GM19372 (cell line): ENCODE results near the gene PLPP4.

Source experiments
- ATAC-seq: cut with Tn5 transposase; IDR thresholded peaks from one replicate; pipeline ENCODE4 v1.9.1; 2021; ENCODE audit warnings: mild to moderate bottlenecking, low read depth, moderate library complexity; ENCODE audit not compliant: unreplicated experiment

Gene PLPP4

GRCh38 chr10:120455606-120456005, 1.4 kb upstream of the PLPP4 start:
- no peak for ATAC-seq

GRCh38 chr10:120456143-120456625, 843 bp upstream of the PLPP4 start:
- ATAC-seq: no peak

DNA sequence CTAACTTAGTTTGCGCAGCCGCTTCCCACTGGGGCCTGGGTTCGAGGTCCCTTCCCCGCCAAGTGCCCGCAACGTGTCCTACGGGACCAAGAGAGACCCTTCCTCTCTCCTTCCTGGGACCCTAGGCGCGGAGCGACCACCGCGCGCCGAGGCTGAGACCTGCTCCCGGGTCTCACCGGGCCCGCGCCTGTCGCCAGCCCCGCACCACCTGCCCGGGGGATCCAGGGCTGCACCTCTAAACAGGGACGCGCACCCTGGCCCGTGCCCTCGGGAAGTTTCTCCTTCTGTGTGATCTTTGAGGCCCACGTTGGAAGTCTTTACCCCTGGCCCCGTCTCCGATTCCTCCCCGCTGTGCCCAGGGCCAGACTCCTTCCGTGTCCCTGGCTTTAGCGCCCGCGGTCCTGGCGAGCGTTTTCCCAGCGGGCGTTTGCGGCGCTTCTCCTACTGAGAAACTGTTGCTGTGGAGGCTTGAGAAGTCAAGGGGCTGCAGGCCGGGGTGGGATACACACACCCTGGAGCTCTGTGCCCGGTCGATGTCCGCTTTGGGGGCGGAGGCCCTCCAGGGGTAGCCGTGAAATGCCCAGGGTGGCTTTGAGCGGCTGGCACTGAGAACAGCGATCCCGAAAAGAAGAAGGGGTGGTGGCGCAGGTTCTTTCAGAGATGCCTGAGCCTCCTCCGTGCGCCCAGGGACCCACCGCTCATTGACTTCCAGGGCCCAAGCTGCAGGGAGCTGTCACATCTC, 575 bp downstream of the PLPP4 start:
- ATAC-seq: no peak

DNA sequence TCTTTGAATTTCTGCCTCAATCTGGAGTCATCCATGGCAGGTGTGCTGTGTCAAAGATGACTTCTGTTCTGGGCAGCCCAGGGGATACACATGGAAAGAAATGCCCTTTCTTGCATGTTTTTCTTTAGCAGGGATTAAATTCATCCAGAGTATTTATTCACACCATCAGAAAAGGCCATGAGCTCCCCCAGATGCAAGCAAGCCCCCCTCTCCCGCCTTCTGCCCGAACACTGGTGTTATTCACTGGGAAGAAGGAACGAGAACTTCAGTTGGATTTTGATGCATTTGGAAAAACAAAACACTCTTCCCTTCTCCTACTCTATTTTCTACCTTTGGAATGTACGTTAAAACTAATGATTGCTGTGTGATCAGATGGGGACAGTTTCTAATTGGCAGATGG, 1.4 kb downstream of the PLPP4 start:
- no peak for ATAC-seq

DNA sequence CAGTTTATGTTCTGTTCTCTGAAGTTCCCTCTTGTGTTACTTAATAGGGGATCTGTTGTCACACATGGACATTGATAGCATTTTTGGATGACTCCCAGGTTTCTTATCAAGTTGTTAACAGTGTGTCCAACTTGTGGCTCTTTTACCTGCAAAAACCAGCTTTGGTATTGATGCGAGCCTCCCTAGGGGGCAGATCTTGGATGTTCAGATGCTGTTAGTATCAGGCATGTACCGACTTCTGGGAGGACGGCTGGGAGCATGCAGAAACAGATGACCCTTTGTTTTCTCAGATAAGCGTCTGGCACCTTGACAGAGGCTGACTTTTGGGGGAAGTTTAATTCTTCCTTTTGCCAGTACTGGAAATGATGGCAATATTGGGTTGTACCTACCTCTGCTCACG, 2.2 kb downstream of the PLPP4 start:
- ATAC-seq: no peak

DNA sequence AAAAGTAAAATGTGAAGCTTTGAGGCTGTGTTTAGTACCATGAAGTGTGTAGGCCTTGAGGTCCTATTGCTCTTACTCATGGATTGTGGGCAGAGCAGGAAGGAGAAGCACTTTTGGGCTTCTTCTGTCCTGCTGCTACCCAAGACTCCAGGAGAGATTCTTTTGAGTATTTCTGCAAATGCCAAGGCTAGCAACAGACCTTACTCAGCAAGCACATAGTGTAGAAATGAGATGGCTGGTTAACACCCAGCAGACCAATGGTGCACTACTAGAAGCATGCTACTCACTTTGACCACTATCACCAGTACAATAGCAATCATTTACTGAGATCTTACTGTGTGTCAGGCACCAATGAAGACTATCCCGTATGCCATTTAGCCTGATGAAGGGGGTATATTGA, 3.2 kb downstream of the PLPP4 start:
- ATAC-seq: no peak

- no peak for ATAC-seq
These were observed 3.7 kb downstream of the PLPP4 start for GRCh38 chr10:120460776-120461175.

DNA sequence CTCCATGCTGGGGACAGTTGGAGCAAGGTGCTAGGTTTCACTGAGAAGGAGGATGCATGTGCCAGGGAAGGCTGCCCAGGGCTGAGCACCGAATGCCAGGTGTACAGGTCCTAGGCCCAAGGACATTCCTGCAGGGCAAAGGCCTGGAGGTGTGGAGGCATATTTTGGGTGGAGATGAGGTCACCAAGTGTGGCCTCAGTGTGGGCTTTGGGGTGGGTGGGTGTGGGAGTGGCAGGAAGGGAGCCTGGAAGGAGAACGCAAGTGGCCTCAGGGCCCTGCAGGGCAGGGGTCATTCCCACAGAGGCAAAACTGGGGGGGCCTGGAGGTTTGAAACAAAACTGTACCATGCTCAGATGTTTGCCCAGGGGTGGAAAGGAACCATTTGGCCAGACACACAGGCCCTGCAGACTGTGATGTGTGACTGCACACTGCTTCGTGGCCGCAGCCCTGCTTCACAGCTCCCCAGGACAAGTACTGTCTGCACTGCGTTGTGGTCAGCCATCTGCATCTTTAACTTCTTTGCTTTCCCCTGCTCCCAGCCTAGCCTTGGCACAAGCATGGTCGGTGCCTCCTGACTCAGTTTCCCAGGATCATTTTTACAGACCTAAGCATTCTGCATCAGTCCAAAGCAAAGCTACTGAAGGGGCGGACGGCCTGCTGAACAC, 5.1 kb downstream of the PLPP4 start:
- no peak for ATAC-seq

DNA sequence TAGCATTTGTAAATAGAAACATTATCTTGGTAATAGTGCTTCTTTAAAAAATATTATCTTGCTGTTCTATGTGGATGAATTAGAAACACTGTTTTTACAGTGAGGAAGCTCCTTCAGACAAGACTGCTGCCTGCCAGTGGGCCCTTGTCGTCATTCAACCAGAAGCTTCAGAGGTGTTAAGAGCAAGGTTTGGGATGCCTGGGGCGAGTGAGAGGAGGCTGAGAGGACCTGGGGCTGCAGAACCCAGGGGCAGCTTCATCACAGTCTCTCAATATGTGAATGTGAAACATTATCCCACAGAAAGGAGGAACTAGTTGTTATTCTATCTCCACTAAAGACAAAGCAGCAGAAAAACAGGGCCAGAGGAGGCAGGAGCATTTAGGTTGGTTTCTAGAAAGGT, 8.1 kb downstream of the PLPP4 start:
- no peak for ATAC-seq

DNA sequence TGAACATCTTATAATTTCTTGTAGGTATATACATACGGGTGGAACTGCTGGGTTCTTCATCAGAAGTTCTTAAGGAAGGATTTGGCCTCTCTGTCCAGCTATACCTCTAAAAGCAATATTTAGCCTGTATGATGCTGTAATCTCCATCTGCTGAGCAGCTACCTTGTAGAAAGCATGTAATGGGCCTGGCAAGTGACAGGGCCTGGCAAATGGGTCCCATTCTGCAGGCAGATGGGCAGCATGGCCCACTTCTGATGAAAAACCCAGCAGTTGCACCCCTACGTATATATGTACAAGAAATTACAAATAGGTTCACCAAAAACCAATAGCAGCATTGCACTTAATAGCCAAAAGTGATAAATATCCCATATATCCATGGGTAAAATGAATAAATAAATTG, 9.0 kb downstream of the PLPP4 start:
- ATAC-seq: no peak

DNA sequence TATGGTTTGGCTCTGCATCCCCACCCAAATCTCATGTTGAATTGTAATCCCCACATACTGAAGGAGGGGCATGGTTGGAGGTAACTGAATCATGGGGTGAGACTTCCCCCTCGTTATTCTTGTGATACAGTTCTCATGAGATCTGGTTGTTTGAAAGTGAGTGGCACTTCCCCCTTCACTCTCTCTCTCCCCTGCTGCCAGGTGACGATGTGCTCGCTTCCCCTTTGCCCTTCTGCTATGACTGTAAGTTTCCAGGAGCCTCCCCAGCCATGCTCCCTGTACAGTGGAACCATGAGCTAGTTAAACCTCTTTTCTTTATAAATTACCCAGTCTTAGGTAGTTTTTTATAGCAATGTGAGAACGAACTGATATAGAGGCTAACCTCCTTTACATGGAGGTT, 16.6 kb downstream of the PLPP4 start:
- no peak for ATAC-seq

DNA sequence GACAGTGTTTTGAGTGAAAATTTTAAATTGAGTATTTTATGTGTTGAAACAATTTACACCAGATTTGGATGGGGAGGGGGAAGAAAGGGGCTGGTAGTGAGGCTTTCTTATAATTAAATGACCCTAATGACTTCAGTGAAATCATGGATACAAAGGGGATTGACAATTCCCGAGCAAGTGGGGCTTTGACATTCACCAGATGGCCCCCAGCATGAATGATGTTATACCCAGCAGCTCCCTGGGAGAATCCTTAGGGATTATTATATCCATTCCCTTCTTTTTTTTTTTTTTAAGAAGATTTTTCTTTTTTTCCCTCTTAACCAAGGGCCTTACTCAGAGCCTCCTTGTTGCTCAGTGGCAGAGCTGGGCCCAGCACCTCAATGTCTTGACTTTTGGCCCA, 17.9 kb downstream of the PLPP4 start:
- no peak for ATAC-seq

DNA sequence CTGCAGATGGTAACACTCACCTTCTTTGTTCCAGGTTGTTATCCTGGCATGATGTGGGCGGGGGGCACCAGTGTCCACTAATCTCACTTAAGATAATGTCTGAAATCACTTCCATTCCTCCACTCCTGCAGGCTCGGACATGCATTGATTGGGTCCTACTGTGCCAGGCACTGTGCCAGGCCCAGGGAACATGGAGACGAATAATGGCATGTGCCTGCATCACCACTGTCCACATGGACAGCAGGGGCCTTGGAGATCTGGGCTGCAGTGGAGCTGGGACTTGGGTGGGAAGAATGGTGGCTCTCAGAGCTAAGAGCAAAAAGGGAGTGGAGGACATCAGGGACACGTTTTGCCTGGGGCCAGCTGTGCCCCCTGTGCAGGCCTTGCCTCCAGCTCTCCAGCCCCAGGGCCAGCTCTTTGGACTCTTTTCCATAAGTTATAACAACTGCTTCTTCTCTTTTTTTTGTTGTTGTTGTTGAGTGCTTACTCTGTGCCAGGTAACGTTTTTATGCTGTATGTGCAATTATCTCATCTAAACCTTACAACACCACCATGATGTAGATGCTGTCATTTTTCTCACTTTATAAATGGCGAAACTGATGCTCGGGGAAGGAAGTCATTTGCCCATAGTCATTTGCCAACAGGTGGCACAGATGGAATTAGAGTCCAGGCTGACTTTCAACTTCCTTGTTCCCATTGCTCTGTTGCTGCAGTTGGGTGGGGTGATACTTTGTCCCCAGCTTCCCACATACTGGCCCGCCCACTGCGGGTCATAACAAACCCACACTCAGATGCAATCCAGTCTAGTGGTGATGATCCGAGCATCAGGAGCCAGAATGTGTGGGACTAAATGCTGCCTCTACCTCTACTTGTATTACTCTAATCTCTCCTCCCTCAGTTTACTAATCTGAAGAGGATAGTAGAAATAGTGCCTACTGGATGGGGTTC, 19.1 kb downstream of the PLPP4 start:
- ATAC-seq: no peak

GRCh38 chr10:120477021-120477742, 20.2 kb downstream of the PLPP4 start:
- ATAC-seq: no peak

- ATAC-seq: no peak
These were observed 20.7 kb downstream of the PLPP4 start for GRCh38 chr10:120477743-120478141.

DNA sequence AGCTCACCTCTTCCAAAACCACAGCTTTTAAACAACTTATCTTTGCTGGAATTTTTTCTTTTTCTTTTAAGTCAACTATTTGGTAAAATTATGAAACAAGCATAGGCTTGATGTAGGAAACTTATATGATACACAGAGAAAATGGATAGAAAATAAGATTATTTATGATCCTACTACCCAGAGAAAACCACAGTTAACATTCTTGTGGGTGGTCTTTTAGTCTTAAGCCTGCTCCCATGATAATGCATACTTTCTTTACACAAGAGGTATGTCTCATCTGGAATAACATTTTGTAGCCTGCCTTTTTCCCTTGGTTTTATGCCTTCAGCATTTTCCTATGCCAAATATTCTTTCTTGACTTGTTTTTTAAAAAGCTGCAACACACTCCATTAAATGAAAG, 21.4 kb downstream of the PLPP4 start:
- no peak for ATAC-seq

DNA sequence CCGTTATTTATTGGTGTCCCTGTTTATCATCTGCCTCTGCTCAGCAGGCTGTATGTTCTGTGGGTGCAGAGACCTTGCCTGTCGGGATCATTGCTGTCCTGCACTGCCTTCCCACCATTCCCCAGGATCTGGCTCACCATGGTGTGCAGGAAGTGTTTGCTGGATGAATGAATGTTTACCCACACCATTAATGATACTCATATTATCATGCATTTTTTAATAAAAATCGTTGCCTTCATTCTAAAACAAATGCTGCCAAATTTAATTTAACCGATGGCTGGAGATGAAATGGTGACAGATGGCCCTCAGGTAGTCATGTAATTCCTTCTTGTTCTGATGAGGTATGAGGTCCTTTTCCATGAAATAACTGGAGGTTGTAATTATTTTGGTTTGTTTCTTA, 22.5 kb downstream of the PLPP4 start:
- no peak for ATAC-seq

- no peak for ATAC-seq
These were observed 23.1 kb downstream of the PLPP4 start for GRCh38 chr10:120480065-120480600.

- no peak for ATAC-seq
These were observed 23.8 kb downstream of the PLPP4 start for GRCh38 chr10:120480848-120481247.

DNA sequence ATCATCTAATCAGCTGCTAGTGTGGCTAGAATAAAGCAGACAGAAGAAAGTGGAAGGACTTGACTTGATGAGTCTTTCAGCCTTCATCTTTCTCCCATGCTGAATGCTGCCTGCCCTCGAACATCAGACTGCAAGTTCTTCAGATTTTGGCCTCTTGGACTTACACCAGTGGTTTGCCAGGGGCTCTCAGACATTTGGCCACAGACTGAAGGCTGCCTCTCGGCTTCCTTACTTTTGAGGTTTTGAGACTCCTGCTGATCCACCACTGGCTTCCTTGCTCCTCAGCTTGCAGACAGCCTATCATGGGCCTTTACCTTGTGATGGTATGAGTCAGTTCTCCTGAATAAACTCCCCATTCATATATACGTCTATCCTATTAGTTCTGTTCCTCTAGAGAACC, 26.0 kb downstream of the PLPP4 start:
- no peak for ATAC-seq
